HepG2 (cell line): ENCODE measurements around the gene VARS2. TPM values are rescaled to one million over a fixed set of nuclear protein-coding genes. Genes with fewer than 3 reads are reported as not detected.
A peak's percentile ranks its signal among the peaks of the same experiment; 100 is the strongest.

Source experiments
- FOXO1 ChIP-seq: sonication (generic); formaldehyde crosslinking; IDR thresholded peaks from 2 replicates; pipeline ENCODE4 v1.4.0; 2020; ENCODE audit warnings: missing genetic modification reagents
- GABPA ChIP-seq, 2 experiments: IDR thresholded peaks; 2 replicates each; pipeline ENCODE4 v1.6.1; 2011 to 2016; ENCODE audit warnings: low read depth in 2 of 2, low read length in 1 of 2, missing biosample characterization in 1 of 2, missing genetic modification characterization in 1 of 2
- GATAD2A ChIP-seq: IDR thresholded peaks from 2 replicates; pipeline ENCODE4 v1.6.1; 2016
- HMG20A ChIP-seq: IDR thresholded peaks from 2 replicates; pipeline ENCODE4 v1.6.1; 2016; ENCODE audit warnings: borderline replicate concordance
- KAT8 ChIP-seq: IDR thresholded peaks from 2 replicates; pipeline ENCODE4 v1.6.1; 2016; ENCODE audit warnings: missing genetic modification reagents, missing compliant biosample characterization
- KDM1A ChIP-seq: IDR thresholded peaks from 2 replicates; pipeline ENCODE4 v1.6.1; 2016; ENCODE audit warnings: missing compliant biosample characterization
- KDM5B ChIP-seq: sonication (generic); formaldehyde crosslinking; IDR thresholded peaks from 2 replicates; pipeline ENCODE4 v1.4.0; 2020; ENCODE audit warnings: missing genetic modification reagents, mild to moderate bottlenecking, borderline replicate concordance
- MAFK ChIP-seq, 2 experiments: IDR thresholded peaks in 1 of 2; conservative IDR thresholded peaks in 1 of 2; 2 replicates each; pipeline ENCODE4 v1.6.1; 2011; ENCODE audit warnings: improper control_type of control experiment in 2 of 2, low read length in 2 of 2
- MEF2D ChIP-seq: sonication (generic); formaldehyde crosslinking; IDR thresholded peaks from 2 replicates; pipeline ENCODE4 v1.5.1; 2020; ENCODE audit warnings: mild to moderate bottlenecking, missing genetic modification reagents
- MTF1 ChIP-seq: sonication (generic); formaldehyde crosslinking; IDR thresholded peaks from 2 replicates; pipeline ENCODE4 v1.5.0; 2020; ENCODE audit warnings: missing genetic modification reagents
- MXD4 ChIP-seq: IDR thresholded peaks from 2 replicates; pipeline ENCODE4 v1.6.1; 2016; ENCODE audit warnings: mild to moderate bottlenecking, missing biosample characterization, missing genetic modification reagents
- REL ChIP-seq: sonication (generic); formaldehyde crosslinking; conservative IDR thresholded peaks from 2 replicates; pipeline ENCODE4 v1.8.0; 2022; ENCODE audit warnings: mild to moderate bottlenecking, missing genetic modification reagents, moderate library complexity
- STAG1 ChIP-seq: sonication (generic); formaldehyde crosslinking; IDR thresholded peaks from 2 replicates; pipeline ENCODE4 v1.4.0; 2020; ENCODE audit warnings: missing genetic modification reagents
- YEATS4 ChIP-seq: sonication (generic); formaldehyde crosslinking; IDR thresholded peaks from 2 replicates; pipeline ENCODE4 v1.4.0; 2020; ENCODE audit warnings: missing genetic modification reagents, borderline replicate concordance
- ZEB1 ChIP-seq: IDR thresholded peaks from 2 replicates; pipeline ENCODE4 v1.6.1; 2012; ENCODE audit warnings: mild to moderate bottlenecking, low read depth, inconsistent platforms; ENCODE audit not compliant: insufficient replicate concordance
- ZKSCAN1 ChIP-seq: fragments of 150-350 bp; IDR thresholded peaks from 2 replicates; pipeline ENCODE4 v1.6.1; 2014; ENCODE audit warnings: low read length
- ZNF549 ChIP-seq: sonication (generic); formaldehyde crosslinking; IDR thresholded peaks from 2 replicates; pipeline ENCODE4 v1.5.0; 2020; ENCODE audit warnings: missing genetic modification reagents
- ZNF83 ChIP-seq: sonication (generic); formaldehyde crosslinking; IDR thresholded peaks from 2 replicates; pipeline ENCODE4 v1.4.0; 2020; ENCODE audit warnings: missing genetic modification reagents, mild to moderate bottlenecking, borderline replicate concordance
- ZNF883 ChIP-seq: sonication (generic); formaldehyde crosslinking; IDR thresholded peaks from 2 replicates; pipeline ENCODE4 v1.5.1; 2020; ENCODE audit warnings: mild to moderate bottlenecking, missing genetic modification reagents; ENCODE audit errors: not compliant biosample characterization
- polyA plus RNA-seq, 8 experiments: library from polyadenylated mRNA; depleted of rRNA in 3 of 8; stranded (reverse) in 7 of 8; unstranded in 1 of 8; fragments of >200 nt; fragmentation: Illumina TruSeq in 4 of 8; extraction: Trizol in 4 of 8; gene quantifications; 2 replicates each; pipeline versions ENCODE4 v1.2.1 to v1.2.3, GENCODE V29; 2011 to 2016; ENCODE audit warnings: low read depth in 4 of 8, missing spikeins in 1 of 8, mixed read lengths in 1 of 8; ENCODE audit not compliant: insufficient read depth in 1 of 8
- total RNA-seq, 5 experiments: library from RNA; depleted of rRNA; stranded (reverse); fragments of >200 nt; fragmentation: Illumina TruSeq; extraction: Trizol; gene quantifications; 2 replicates each; pipeline ENCODE4 v1.2.3, GENCODE V29; 2016; ENCODE audit warnings: low read depth in 1 of 5
- TF ChIP-seq, protein P1 (sequence below): sonication (generic); formaldehyde crosslinking; IDR thresholded peaks from 2 replicates; pipeline ENCODE4 v1.5.0; 2020; ENCODE audit warnings: missing genetic modification reagents
- TF ChIP-seq, protein P2 (sequence below): sonication (generic); formaldehyde crosslinking; IDR thresholded peaks from 2 replicates; pipeline ENCODE4 v1.5.1; 2020; ENCODE audit warnings: missing genetic modification reagents, mild to moderate bottlenecking, borderline replicate concordance
- TF ChIP-seq, protein P3 (sequence below): sonication (generic); formaldehyde crosslinking; IDR thresholded peaks from 2 replicates; pipeline ENCODE4 v1.8.0; 2022; ENCODE audit warnings: mild to moderate bottlenecking, missing genetic modification reagents, moderate library complexity
- TF ChIP-seq, protein P4 (sequence below): sonication (generic); formaldehyde crosslinking; IDR thresholded peaks from 2 replicates; pipeline ENCODE4 v1.8.1; 2023; ENCODE audit warnings: mild to moderate bottlenecking, missing genetic modification reagents

Gene VARS2
- total and polyA plus RNA-seq, 2 of the 13 experiments (the other 11 are each of a cell fraction or from before 2014, with no cell fraction given), result 61.8 to 71.8 TPM

DNA sequence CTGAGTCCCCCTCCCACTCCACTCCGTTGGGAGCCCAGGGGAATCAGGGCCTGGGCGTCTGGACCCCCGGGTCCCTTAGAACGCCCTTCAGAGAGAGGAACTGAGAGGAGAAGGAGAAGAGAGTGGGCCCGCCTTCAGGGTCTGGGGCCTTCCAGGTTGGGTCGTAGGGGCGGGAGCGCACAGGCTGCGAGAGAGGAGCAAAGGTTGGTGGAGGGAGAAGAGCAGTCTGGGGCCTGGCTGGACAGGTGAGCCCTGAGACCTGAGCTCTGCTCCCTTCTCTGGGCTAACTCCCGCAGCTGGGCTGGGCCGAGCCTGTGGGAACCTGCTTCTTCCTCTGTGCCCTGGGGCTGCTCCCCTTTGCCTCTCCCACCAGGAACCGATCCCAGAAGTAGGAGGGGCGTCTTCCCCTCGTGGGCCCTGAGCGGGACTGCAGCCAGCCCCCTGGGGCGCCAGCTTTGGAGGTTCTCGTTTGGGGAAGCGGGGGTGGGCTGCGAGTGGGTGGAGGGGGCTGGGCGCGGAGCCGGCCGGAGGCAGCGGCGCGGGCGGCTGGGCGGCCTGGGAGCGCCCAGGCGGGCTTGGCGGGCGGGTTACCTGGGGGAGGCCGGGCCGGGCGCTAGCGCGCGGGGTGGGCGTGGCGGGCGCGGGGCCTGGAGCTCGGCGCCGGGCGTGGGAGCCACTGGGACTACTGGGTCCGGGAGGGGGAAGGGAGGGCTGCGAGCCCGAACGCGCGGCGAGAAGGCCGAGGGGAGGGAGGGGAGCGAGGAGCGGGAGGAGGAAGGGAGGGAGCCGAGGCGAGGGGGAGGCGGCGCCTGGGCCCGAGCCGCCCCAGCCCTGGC, 30.1 kb upstream of the VARS2 start, which contains the start of gene DDR1 (continued):
- TF ChIP-seq REL (CRISPR knock-in tag) (no peak), ZKSCAN1 (no peak), YEATS4 (CRISPR knock-in tag) (peak; percentile 11; the same call in 1 of the 2 replicates), ZEB1 (peak; percentile 76), MEF2D (CRISPR knock-in tag) (peak; percentile 30; the same call in 1 of the 2 replicates), KDM5B (CRISPR knock-in tag) (no peak; the same call in 1 of the 2 replicates), ZNF549 (CRISPR knock-in tag) (0 out of 2 replicates have a peak, but pooled peaks have one; percentile 21), STAG1 (no peak), HMG20A (no peak; the same call in 1 of the 2 replicates), MTF1 (CRISPR knock-in tag) (no peak), FOXO1 (no peak), GABPA (IDR thresholded peaks at IDR 0.05; ENCODE audit: low read depth, low read length) (no peak), GABPA (CRISPR knock-in tag; IDR thresholded peaks at IDR 0.05; ENCODE audit: low read depth) (no peak), ZNF83 (CRISPR knock-in tag) (no peak), MAFK (conservative IDR thresholded peaks at IDR 0.05 in 1 of 2, IDR thresholded peaks at IDR 0.05 in 1 of 2; ENCODE audit: low read length in 2 of 2) (no peak), GATAD2A (no peak), KDM1A (CRISPR knock-in tag) (no peak), KAT8 (CRISPR knock-in tag) (peak; percentile 5; the same call in 1 of the 2 replicates), MXD4 (CRISPR knock-in tag) (no peak; the same call in 1 of the 2 replicates), ZNF883 (peak; percentile 27)
- TF ChIP-seq, protein P1, sequence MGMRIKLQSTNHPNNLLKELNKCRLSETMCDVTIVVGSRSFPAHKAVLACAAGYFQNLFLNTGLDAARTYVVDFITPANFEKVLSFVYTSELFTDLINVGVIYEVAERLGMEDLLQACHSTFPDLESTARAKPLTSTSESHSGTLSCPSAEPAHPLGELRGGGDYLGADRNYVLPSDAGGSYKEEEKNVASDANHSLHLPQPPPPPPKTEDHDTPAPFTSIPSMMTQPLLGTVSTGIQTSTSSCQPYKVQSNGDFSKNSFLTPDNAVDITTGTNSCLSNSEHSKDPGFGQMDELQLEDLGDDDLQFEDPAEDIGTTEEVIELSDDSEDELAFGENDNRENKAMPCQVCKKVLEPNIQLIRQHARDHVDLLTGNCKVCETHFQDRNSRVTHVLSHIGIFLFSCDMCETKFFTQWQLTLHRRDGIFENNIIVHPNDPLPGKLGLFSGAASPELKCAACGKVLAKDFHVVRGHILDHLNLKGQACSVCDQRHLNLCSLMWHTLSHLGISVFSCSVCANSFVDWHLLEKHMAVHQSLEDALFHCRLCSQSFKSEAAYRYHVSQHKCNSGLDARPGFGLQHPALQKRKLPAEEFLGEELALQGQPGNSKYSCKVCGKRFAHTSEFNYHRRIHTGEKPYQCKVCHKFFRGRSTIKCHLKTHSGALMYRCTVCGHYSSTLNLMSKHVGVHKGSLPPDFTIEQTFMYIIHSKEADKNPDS (CRISPR knock-in tag), result no peak
- TF ChIP-seq, protein P2, sequence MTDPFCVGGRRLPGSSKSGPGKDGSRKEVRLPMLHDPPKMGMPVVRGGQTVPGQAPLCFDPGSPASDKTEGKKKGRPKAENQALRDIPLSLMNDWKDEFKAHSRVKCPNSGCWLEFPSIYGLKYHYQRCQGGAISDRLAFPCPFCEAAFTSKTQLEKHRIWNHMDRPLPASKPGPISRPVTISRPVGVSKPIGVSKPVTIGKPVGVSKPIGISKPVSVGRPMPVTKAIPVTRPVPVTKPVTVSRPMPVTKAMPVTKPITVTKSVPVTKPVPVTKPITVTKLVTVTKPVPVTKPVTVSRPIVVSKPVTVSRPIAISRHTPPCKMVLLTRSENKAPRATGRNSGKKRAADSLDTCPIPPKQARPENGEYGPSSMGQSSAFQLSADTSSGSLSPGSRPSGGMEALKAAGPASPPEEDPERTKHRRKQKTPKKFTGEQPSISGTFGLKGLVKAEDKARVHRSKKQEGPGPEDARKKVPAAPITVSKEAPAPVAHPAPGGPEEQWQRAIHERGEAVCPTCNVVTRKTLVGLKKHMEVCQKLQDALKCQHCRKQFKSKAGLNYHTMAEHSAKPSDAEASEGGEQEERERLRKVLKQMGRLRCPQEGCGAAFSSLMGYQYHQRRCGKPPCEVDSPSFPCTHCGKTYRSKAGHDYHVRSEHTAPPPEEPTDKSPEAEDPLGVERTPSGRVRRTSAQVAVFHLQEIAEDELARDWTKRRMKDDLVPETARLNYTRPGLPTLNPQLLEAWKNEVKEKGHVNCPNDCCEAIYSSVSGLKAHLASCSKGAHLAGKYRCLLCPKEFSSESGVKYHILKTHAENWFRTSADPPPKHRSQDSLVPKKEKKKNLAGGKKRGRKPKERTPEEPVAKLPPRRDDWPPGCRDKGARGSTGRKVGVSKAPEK, result no peak
- TF ChIP-seq, protein P3, sequence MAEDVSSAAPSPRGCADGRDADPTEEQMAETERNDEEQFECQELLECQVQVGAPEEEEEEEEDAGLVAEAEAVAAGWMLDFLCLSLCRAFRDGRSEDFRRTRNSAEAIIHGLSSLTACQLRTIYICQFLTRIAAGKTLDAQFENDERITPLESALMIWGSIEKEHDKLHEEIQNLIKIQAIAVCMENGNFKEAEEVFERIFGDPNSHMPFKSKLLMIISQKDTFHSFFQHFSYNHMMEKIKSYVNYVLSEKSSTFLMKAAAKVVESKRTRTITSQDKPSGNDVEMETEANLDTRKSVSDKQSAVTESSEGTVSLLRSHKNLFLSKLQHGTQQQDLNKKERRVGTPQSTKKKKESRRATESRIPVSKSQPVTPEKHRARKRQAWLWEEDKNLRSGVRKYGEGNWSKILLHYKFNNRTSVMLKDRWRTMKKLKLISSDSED (CRISPR knock-in tag), result no peak
- TF ChIP-seq, protein P4, sequence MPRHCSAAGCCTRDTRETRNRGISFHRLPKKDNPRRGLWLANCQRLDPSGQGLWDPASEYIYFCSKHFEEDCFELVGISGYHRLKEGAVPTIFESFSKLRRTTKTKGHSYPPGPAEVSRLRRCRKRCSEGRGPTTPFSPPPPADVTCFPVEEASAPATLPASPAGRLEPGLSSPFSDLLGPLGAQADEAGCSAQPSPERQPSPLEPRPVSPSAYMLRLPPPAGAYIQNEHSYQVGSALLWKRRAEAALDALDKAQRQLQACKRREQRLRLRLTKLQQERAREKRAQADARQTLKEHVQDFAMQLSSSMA (CRISPR knock-in tag), result 0 out of 2 replicates have a peak, but pooled peaks have one; percentile 43
